ENCODE results near the gene ZNF684.
"Not testable (repeated sequence)": the region's sequence is repeated elsewhere in the genome, so short reads cannot be mapped to it uniquely, and the experiment has no call there.

The ZNF684 gene

GRCh38 chr1:40531381-40532061, at the start of gene ZNF684:
TSS of gene ZNF684 (plus strand) at chr1:40531637. CDS start at chr1:40533167, 1,530 bp downstream.
- peak within 1 kb of the TSS; percentile 95 for H3K4me3 ChIP-seq (ENCODE audit: low read depth, low read length)
- TF ChIP-seq CTCF (IDR thresholded peaks at IDR 0.05; ENCODE audit: insufficient read depth, low read depth, low read length, missing control alignments), result no peak
- peak; percentile 97 for DNase-seq (ENCODE audit: low read depth)

GRCh38 chr1:40495315-40495903, 36.0 kb upstream of the ZNF684 start:
- DNase-seq (ENCODE audit: low read depth), result no peak
- H3K4me3 ChIP-seq (ENCODE audit: low read depth, low read length), result no peak overlapping the region
- TF ChIP-seq CTCF (IDR thresholded peaks at IDR 0.05; ENCODE audit: insufficient read depth, low read depth, low read length, missing control alignments), result no peak

- DNase-seq (ENCODE audit: low read depth); H3K4me3 ChIP-seq (ENCODE audit: low read depth, low read length): not testable (repeated sequence)
These were observed 28.8 kb upstream of the ZNF684 start for GRCh38 chr1:40502651-40503050.

- no peak for DNase-seq (ENCODE audit: low read depth)
- no peak for TF ChIP-seq CTCF (IDR thresholded peaks at IDR 0.05; ENCODE audit: insufficient read depth, low read depth, low read length, missing control alignments)
- H3K4me3 ChIP-seq (ENCODE audit: low read depth, low read length), result peak overlapping the region; percentile 70
These were observed 23.5 kb upstream of the ZNF684 start for GRCh38 chr1:40507973-40508372.

- TF ChIP-seq CTCF (IDR thresholded peaks at IDR 0.05; ENCODE audit: insufficient read depth, low read depth, low read length, missing control alignments), result no peak
- H3K4me3 ChIP-seq (ENCODE audit: low read depth, low read length), result peak within 1 kb of the TSS; percentile 70
- DNase-seq (ENCODE audit: low read depth), result peak; percentile 92
These were observed 22.8 kb upstream of the ZNF684 start, which contains the start of gene EXO5 for GRCh38 chr1:40508375-40509341. TSS of gene EXO5 (plus strand) at chr1:40508767. CDS start at chr1:40514545, 5,778 bp downstream.

GRCh38 chr1:40519517-40519916, 11.9 kb upstream of the ZNF684 start:
- no peak for TF ChIP-seq CTCF (IDR thresholded peaks at IDR 0.05; ENCODE audit: insufficient read depth, low read depth, low read length, missing control alignments)
- H3K4me3 ChIP-seq (ENCODE audit: low read depth, low read length), result no peak overlapping the region
- DNase-seq (ENCODE audit: low read depth), result no peak

Data from GM12865 (cell line).